NT2/D1 (cell line): ENCODE data around the gene SH3YL1.

Experiments
- DNase-seq: peaks from one replicate; pipeline ENCODE4 v3.0.0-alpha.2; 2011; ENCODE audit warnings: low read depth, low spot score
- H3K27me3 ChIP-seq: 2 replicates; pipeline ENCODE4 v1.6.0; 2011; ENCODE audit warnings: mild to moderate bottlenecking; ENCODE audit not compliant: insufficient read length, insufficient read depth
- H3K36me3 ChIP-seq: 2 replicates; pipeline ENCODE4 v1.6.1; 2011; ENCODE audit warnings: mild to moderate bottlenecking, low read length, mixed read lengths; ENCODE audit not compliant: insufficient read depth, insufficient read length
- H3K4me1 ChIP-seq: 2 replicates; pipeline ENCODE4 v1.5.1; 2011; ENCODE audit not compliant: insufficient read depth, insufficient read length
- H3K4me3 ChIP-seq: 2 replicates; pipeline ENCODE4 v1.5.1; 2011; ENCODE audit warnings: low read depth; ENCODE audit not compliant: insufficient read length
- H3K9ac ChIP-seq: 2 replicates; pipeline ENCODE4 v1.6.0; 2011; ENCODE audit warnings: low read depth; ENCODE audit not compliant: insufficient read length
- H3K9me3 ChIP-seq: 2 replicates; pipeline ENCODE4 v1.5.1; 2011; ENCODE audit warnings: mild to moderate bottlenecking, low read length; ENCODE audit not compliant: insufficient read depth
- SUZ12 ChIP-seq: IDR thresholded peaks from 2 replicates; pipeline ENCODE4 v1.6.1; 2011; ENCODE audit not compliant: insufficient read length, insufficient read depth; ENCODE audit errors: extremely low read depth
- YY1 ChIP-seq: IDR thresholded peaks from 2 replicates; pipeline ENCODE4 v1.6.1; 2011; ENCODE audit not compliant: insufficient read length, insufficient read depth
- ZNF274 ChIP-seq: IDR thresholded peaks from 2 replicates; pipeline ENCODE4 v1.6.1; 2011; ENCODE audit warnings: mild to moderate bottlenecking, low read depth, low read length

Gene SH3YL1

DNA sequence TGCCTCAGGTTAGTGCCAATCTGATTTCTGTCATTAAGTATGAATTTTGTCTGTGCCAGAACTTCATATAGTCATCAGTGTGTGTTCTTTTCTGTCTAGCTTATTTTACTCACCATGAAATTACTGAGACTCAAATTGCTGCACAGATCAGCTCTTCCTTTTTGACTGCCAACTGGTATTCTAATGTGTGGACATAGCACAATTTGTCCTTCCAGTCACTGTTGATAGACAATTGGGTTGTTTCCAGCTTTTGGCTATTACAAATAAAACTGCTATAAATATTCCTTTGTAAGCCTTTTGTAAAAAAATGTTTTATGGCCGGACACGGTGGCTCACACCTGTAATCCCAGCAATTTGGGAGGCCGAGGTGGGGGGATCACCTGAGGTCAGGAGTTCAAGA, 7.7 kb downstream of the SH3YL1 start:
- no peak for DNase-seq
- H3K4me3 ChIP-seq = no peak overlapping the region
- no peak overlapping the region for H3K9ac ChIP-seq
- TF ChIP-seq ZNF274 (no peak), SUZ12 (no peak), YY1 (no peak)
- H3K27me3 ChIP-seq = no peaks in the 10 kb centered on the region
- peaks cover 2% of the 10 kb centered on the region for H3K36me3 ChIP-seq
- no peaks in the 10 kb centered on the region for H3K4me1 ChIP-seq
- no peaks in the 10 kb centered on the region for H3K9me3 ChIP-seq

DNA sequence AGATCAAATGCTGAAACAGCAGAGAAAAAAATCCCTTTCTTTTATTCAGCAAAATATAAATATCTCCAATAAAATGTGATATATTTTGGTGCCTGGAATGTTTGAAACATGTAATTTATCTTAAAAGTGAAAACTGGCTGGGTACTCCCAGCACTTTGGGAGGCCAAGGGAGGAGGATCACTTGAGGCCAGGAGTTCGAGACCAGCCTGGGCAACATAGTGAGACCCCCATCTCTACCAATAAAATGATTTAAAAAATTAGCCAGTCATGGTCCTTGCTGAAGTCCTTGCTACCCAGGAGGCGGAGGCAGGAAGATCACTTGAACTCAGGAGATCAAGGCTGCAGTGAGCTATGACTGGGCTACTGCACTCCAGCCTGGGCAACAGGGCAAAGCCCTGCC, 8.6 kb downstream of the SH3YL1 start:
- H3K4me1 ChIP-seq = no peaks in the 10 kb centered on the region
- H3K4me3 ChIP-seq = no peak overlapping the region
- TF ChIP-seq YY1 (no peak), ZNF274 (no peak), SUZ12 (no peak)
- DNase-seq = no peak
- no peaks in the 10 kb centered on the region for H3K36me3 ChIP-seq
- H3K9me3 ChIP-seq = no peaks in the 10 kb centered on the region
- H3K9ac ChIP-seq = no peak overlapping the region
- no peaks in the 10 kb centered on the region for H3K27me3 ChIP-seq

DNA sequence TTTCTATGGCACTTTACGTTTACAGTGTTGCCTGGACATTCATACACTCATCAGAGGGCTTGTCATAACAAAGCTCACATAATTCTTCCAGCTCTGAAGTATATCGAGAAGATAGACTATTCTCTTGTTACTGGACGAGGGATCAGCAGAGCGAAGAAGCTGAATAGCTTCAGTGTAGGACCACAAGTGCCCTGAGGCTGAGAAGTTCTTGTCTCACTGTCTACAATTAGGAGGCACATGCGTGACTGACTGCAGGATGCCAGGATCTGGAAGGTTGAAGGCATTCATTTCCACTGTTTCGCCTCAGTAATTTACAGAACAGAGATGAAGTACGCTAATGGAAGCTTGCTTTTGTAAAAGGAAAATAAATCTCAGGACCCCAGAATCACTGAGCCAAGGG, 9.6 kb downstream of the SH3YL1 start:
- no peaks in the 10 kb centered on the region for H3K9me3 ChIP-seq
- no peaks in the 10 kb centered on the region for H3K4me1 ChIP-seq
- no peak overlapping the region for H3K9ac ChIP-seq
- H3K27me3 ChIP-seq = no peaks in the 10 kb centered on the region
- no peak for DNase-seq
- H3K4me3 ChIP-seq = no peak overlapping the region
- TF ChIP-seq YY1 = no peak
- TF ChIP-seq ZNF274 = no peak
- no peak for TF ChIP-seq SUZ12
- H3K36me3 ChIP-seq = no peaks in the 10 kb centered on the region

DNA sequence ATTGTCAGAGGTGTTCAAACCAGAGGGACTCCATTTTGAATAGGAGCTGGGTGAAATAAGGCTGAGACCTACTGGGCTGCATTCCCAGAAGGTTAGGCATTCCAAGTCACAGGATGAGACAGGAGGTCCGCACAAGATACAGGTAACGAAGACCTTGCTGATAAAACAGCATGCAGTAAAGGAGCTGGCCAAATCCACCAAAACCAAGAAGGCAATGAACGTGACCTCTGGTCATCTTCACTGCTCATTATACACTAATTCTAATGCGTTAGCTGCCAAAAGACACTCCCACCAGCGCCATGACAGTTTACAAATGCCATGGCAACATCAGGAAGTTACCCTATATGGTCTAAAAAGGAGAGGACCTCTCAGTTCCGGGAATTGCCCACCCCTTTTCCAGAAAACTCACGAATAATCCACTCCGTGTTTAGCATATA, 10.6 kb downstream of the SH3YL1 start:
- H3K27me3 ChIP-seq = no peaks in the 10 kb centered on the region
- no peak overlapping the region for H3K9ac ChIP-seq
- no peaks in the 10 kb centered on the region for H3K36me3 ChIP-seq
- no peaks in the 10 kb centered on the region for H3K9me3 ChIP-seq
- no peaks in the 10 kb centered on the region for H3K4me1 ChIP-seq
- H3K4me3 ChIP-seq = no peak overlapping the region
- no peak for DNase-seq
- TF ChIP-seq SUZ12 (no peak), YY1 (no peak), ZNF274 (no peak)

DNA sequence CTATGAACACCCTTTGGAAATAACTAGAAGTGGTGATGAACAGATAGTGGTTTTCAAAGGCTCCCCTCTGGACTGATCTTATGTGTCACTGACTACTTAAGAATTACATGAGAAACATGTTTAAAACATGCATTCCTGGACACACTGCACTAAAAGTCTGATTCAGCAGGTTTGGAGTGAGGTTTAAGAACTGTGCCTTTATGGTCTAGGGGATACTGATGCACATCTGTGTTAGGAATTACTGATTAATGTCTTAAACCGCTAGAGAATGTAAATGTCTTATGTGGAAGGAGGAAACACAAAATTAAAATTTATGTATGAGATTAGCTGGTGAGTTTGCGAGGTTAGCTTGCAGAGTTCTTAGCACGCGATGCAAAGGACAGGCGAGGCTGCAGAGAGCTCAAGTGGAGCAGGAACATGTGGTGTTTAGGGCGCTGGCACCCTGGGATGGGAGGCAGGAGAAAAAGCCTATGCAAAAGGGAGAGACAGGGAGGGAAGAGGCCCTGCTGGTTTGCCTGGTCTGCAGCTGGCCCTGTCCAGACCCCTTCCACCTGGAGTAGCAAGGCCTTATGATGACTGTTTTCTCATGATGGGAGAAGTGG, 11.7 kb downstream of the SH3YL1 start:
- Histone ChIP-seq H3K9me3 (no peaks in the 10 kb centered on the region), H3K36me3 (peaks cover 3% of the 10 kb centered on the region), H3K9ac (no peak overlapping the region), H3K27me3 (no peaks in the 10 kb centered on the region), H3K4me1 (no peaks in the 10 kb centered on the region), H3K4me3 (no peak overlapping the region)
- DNase-seq = no peak
- no peak for TF ChIP-seq SUZ12
- no peak for TF ChIP-seq ZNF274
- no peak for TF ChIP-seq YY1

DNA sequence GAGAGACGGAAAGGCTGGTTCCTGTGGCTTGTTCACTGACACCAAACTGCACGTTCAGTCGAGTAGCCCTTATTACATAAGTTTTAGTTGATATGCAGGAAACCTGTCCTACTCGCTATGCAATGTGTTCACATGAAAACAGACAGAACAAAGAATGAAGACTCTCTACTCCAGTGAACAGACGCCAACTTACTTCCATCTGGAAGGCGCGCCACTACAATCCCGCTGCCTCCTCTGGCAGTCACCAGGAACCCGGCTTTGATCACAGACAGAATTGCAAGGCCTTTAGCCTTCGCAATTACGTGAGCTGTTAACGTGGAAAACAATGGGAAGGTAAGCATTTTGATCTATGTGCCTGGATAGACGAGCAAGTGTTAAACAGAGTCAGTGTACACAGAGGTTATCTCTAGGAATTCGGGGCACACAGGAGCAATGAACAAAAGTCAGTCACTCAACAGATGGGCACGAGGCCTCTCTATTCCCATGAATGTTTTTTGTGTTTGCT, 14.2 kb downstream of the SH3YL1 start:
- Histone ChIP-seq H3K9me3 (no peaks in the 10 kb centered on the region), H3K36me3 (peaks cover 9% of the 10 kb centered on the region), H3K27me3 (no peaks in the 10 kb centered on the region), H3K4me3 (no peak overlapping the region), H3K9ac (no peak overlapping the region), H3K4me1 (no peaks in the 10 kb centered on the region)
- no peak for DNase-seq
- TF ChIP-seq SUZ12 = no peak
- no peak for TF ChIP-seq YY1
- TF ChIP-seq ZNF274 = no peak

DNA sequence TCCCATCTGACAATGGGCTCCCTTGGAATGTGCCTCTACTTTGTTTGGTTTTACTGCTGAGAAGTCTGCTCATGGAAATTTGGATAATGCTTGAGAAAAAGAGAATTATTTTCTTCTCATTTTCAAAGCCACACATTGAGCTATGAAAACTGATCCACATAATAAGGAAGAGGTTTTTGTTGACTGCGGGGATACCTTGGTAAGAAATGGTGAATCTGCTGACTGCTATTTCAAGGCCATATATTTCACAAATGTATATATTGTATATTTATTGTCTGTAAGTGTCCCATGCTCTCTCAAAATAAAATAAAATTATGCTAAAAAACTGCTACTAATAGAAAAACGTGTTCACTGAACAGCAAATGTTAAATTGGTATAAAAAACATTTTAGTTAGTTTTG, 15.1 kb downstream of the SH3YL1 start:
- TF ChIP-seq SUZ12 (no peak), YY1 (no peak), ZNF274 (no peak)
- Histone ChIP-seq H3K4me1 (no peaks in the 10 kb centered on the region), H3K27me3 (no peaks in the 10 kb centered on the region), H3K9ac (no peak overlapping the region), H3K4me3 (no peak overlapping the region), H3K9me3 (no peaks in the 10 kb centered on the region), H3K36me3 (peaks cover 9% of the 10 kb centered on the region)
- no peak for DNase-seq
